ENCODE results near the gene CCR5AS.

Gene CCR5AS

GRCh38 chr3:46369151-46369550 is 37.7 kb downstream of the CCR5AS start:
- intact Hi-C loops (cut with DNase I), result no loop called here
- TF ChIP-seq CTCF (IDR thresholded peaks at IDR 0.05), result no peak
- Histone ChIP-seq H3K9me3 (no peaks in the 10 kb centered on the region), H3K27me3 (no peaks in the 10 kb centered on the region), H3K36me3 (no peaks in the 10 kb centered on the region), H3K4me1 (peaks cover 0 to 54% of the 10 kb centered on the region in 2 donors), H3K4me3 (peak overlapping the region in 1 of 2 donors; percentile 24), H3K27ac (no peak overlapping the region)
- ATAC-seq (no peak), DNase-seq (no peak)

- H3K4me1 ChIP-seq, result peaks cover 0 to 51% of the 10 kb centered on the region in 2 donors
- H3K36me3 ChIP-seq, result no peaks in the 10 kb centered on the region
- H3K9me3 ChIP-seq, result no peaks in the 10 kb centered on the region
- no peak overlapping the region for H3K4me3 ChIP-seq
- ATAC-seq (peak; percentile 88), DNase-seq (peak in 3 of 4 donors; percentile 27 to 87 (median 86))
- intact Hi-C loops (cut with DNase I), result no loop called here
- H3K27me3 ChIP-seq, result no peaks in the 10 kb centered on the region
- no peak overlapping the region for H3K27ac ChIP-seq
- TF ChIP-seq CTCF (IDR thresholded peaks at IDR 0.05), result peak; percentile 12 to 47
Observed at GRCh38 chr3:46368569-46368968, 38.3 kb downstream of the CCR5AS start.

GRCh38 chr3:46367811-46368210 is 39.1 kb downstream of the CCR5AS start:
- intact Hi-C loops (cut with DNase I), result no loop called here
- no peak for TF ChIP-seq CTCF (IDR thresholded peaks at IDR 0.05)
- DNase-seq, result no peak
- Histone ChIP-seq H3K27me3 (no peaks in the 10 kb centered on the region), H3K4me3 (no peak overlapping the region), H3K9me3 (no peaks in the 10 kb centered on the region), H3K27ac (no peak overlapping the region), H3K4me1 (peaks cover 0 to 46% of the 10 kb centered on the region in 2 donors), H3K36me3 (no peaks in the 10 kb centered on the region)
- ATAC-seq, result no peak

GRCh38 chr3:46365737-46366524 is 40.9 kb downstream of the CCR5AS start:
- H3K9me3 ChIP-seq, result no peaks in the 10 kb centered on the region
- DNase-seq (no peak), ATAC-seq (no peak)
- no peaks in the 10 kb centered on the region for H3K27me3 ChIP-seq
- intact Hi-C loops (cut with DNase I), result no loop called here
- H3K4me3 ChIP-seq, result no peak overlapping the region
- H3K36me3 ChIP-seq, result no peaks in the 10 kb centered on the region
- H3K4me1 ChIP-seq, result peaks cover 0 to 50% of the 10 kb centered on the region in 2 donors
- H3K27ac ChIP-seq, result no peak overlapping the region
- TF ChIP-seq CTCF (IDR thresholded peaks at IDR 0.05), result no peak

GRCh38 chr3:46365041-46365440 is 41.8 kb downstream of the CCR5AS start:
- DNase-seq (no peak), ATAC-seq (no peak)
- intact Hi-C loops (cut with DNase I), result no loop called here
- no peaks in the 10 kb centered on the region for H3K27me3 ChIP-seq
- H3K4me3 ChIP-seq, result no peak overlapping the region
- no peaks in the 10 kb centered on the region for H3K9me3 ChIP-seq
- peaks cover under 1 to 51% of the 10 kb centered on the region in 2 donors for H3K4me1 ChIP-seq
- no peaks in the 10 kb centered on the region for H3K36me3 ChIP-seq
- TF ChIP-seq CTCF (IDR thresholded peaks at IDR 0.05), result no peak
- no peak overlapping the region for H3K27ac ChIP-seq

All from left lung (tissue), 4 donors.